K562 (cell line): ENCODE measurements around the gene ALDH5A1. TPM values are rescaled to one million over a fixed set of nuclear protein-coding genes. Genes with fewer than 3 reads are reported as not detected.

Experiments
- ATAC-seq: fragments of 200-7000 bp; cut with Tn5 transposase; 3 replicates; pipeline ENCODE4 v1.9.1; 2020; ENCODE audit warnings: moderate library complexity
- BruUV-seq: library from RNA; stranded (reverse); fragments of 400-500 nt; replicated peaks from 2 replicates; lab custom pipeline; 2021; lab: Mats Ljungman, UMichigan
- CTCF ChIA-PET: fragments of 300-600 bp; formaldehyde crosslinking; extraction: SDS; loops from one replicate; lab custom pipeline; 2021; ENCODE audit warnings: low intra/inter-chr PET ratio; lab: Yijun Ruan, JAX
- POLR2A ChIA-PET: fragments of 300-600, 350-650 bp; sonication (Branson Sonifier 250); formaldehyde crosslinking; extraction: SDS; loops from one replicate; lab custom pipeline; 2021; ENCODE audit warnings: antibody characterized with exemption, inconsistent platforms; lab: Yijun Ruan, JAX
- DNase-seq, 4 experiments: peaks; one replicate each; pipeline versions ENCODE4 v3.0.0 to v3.0.0-alpha.2; 2011 to 2018; ENCODE audit warnings: low spot score in 3 of 4, mixed read lengths in 3 of 4; ENCODE audit errors: extremely low read depth in 1 of 4
- FAIRE-seq: peaks from 2 replicates; lab custom pipeline; 2011; peaks lifted over from hg19 to GRCh38; lab: Jason Lieb, UNC
- H2AFZ ChIP-seq: 2 replicates; pipeline ENCODE4 v1.6.0; 2011; ENCODE audit warnings: low read depth, low read length, control low read depth, inconsistent platforms
- H3K27ac ChIP-seq: fragments of 200-600 bp; 3 replicates; pipeline ENCODE4 v1.8.0; 2011; ENCODE audit warnings: low read depth, mild to moderate bottlenecking, control low read depth, inconsistent platforms, low read length, moderate library complexity, mixed read lengths; ENCODE audit errors: extremely low read depth
- H3K27me3 ChIP-seq, 2 experiments: fragments of 300-600 bp in 1 of 2; 2 replicates in 1 of 2; 3 replicates in 1 of 2; pipeline versions ENCODE4 v1.6.0 to v1.8.0; 2011; ENCODE audit warnings: inconsistent platforms in 2 of 2, low read length in 2 of 2, mild to moderate bottlenecking in 1 of 2, mixed read lengths in 1 of 2, moderate library complexity in 1 of 2; ENCODE audit not compliant: control insufficient read depth in 2 of 2, insufficient read depth in 2 of 2
- H3K36me3 ChIP-seq: fragments of 300-600 bp; 3 replicates; pipeline ENCODE4 v1.8.0; 2011; ENCODE audit warnings: mild to moderate bottlenecking, low read length, inconsistent platforms; ENCODE audit not compliant: control insufficient read depth, insufficient read depth
- H3K4me1 ChIP-seq, 2 experiments: fragments of 200-600 bp in 1 of 2; replicated peaks in 1 of 2; 2 replicates in 1 of 2; 3 replicates in 1 of 2; pipeline versions ENCODE4 v1.5.1 to v1.8.0; 2011; ENCODE audit warnings: inconsistent platforms in 2 of 2, low read length in 2 of 2, mild to moderate bottlenecking in 1 of 2, mixed read lengths in 1 of 2, moderate library complexity in 1 of 2; ENCODE audit not compliant: control insufficient read depth in 2 of 2, insufficient read depth in 2 of 2
- H3K4me2 ChIP-seq: 2 replicates; pipeline ENCODE4 v1.6.1; 2011; ENCODE audit warnings: low read length, control low read depth, inconsistent platforms, mixed read lengths; ENCODE audit not compliant: insufficient read depth
- H3K4me3 ChIP-seq: fragments of 200-600 bp; sonication (generic), shearing (Covaris generic); 2 replicates; pipeline ENCODE4 v1.5.1; 2016; ENCODE audit warnings: control low read depth, inconsistent platforms
- H3K79me2 ChIP-seq: fragments of 200-600 bp; 3 replicates; pipeline ENCODE4 v1.8.0; 2011; ENCODE audit warnings: low read length, inconsistent platforms; ENCODE audit not compliant: control insufficient read depth, insufficient read depth
- H3K9ac ChIP-seq, 2 experiments: 2 replicates each; pipeline versions ENCODE4 v1.6.0 to v1.6.1; 2011; ENCODE audit warnings: low read depth in 2 of 2, low read length in 2 of 2, control low read depth in 1 of 2, inconsistent platforms in 1 of 2, mild to moderate bottlenecking in 1 of 2, mixed read lengths in 1 of 2; ENCODE audit not compliant: insufficient read depth in 1 of 2
- H3K9me1 ChIP-seq: one replicate; pipeline ENCODE4 v1.6.0; 2011; ENCODE audit warnings: inconsistent platforms, mild to moderate bottlenecking, low read length, moderate library complexity; ENCODE audit not compliant: control insufficient read depth, insufficient read depth
- H3K9me3 ChIP-seq: replicated peaks from 2 replicates; pipeline ENCODE4 v1.5.1; 2011; ENCODE audit warnings: low read depth, low read length, inconsistent platforms; ENCODE audit not compliant: control insufficient read depth, insufficient read depth
- H4K20me1 ChIP-seq: replicated peaks from 2 replicates; pipeline ENCODE4 v1.6.1; 2011; ENCODE audit warnings: low read length, inconsistent platforms, mixed read lengths; ENCODE audit not compliant: control insufficient read depth, insufficient read depth
- BRCA1 ChIP-seq, 2 experiments: fragments of 450-650 bp in 1 of 2; sonication (generic) in 1 of 2; formaldehyde crosslinking in 1 of 2; IDR thresholded peaks; 2 replicates each; pipeline versions ENCODE4 v1.5.0 to v1.6.1; 2017 to 2020; ENCODE audit warnings: mild to moderate bottlenecking in 1 of 2, missing genetic modification reagents in 1 of 2
- CBX8 ChIP-seq: fragments of 200-600 bp; sonication (generic); IDR thresholded peaks from 2 replicates; pipeline ENCODE4 v1.6.1; 2012; ENCODE audit warnings: borderline replicate concordance, mixed run types, low read depth, mild to moderate bottlenecking, moderate library complexity, mixed read lengths, low read length, control low read depth, inconsistent platforms; ENCODE audit not compliant: poor library complexity, severe bottlenecking; ENCODE audit errors: extremely low read depth
- DNMT1 ChIP-seq: fragments of 450-650 bp; IDR thresholded peaks from 2 replicates; pipeline ENCODE4 v1.6.1; 2016; ENCODE audit warnings: antibody characterized with exemption, mild to moderate bottlenecking
- FOXK1 ChIP-seq: sonication (generic); formaldehyde crosslinking; IDR thresholded peaks from 2 replicates; pipeline ENCODE4 v1.8.0; 2022; ENCODE audit warnings: missing genetic modification reagents, mild to moderate bottlenecking, borderline replicate concordance
- GABPB2 ChIP-seq: fragments of 250-450 bp; sonication (Bioruptor Pico); conservative IDR thresholded peaks from 2 replicates; pipeline ENCODE4 v1.5.1; 2021; ENCODE audit warnings: mild to moderate bottlenecking
- MED1 ChIP-seq: sonication (generic); formaldehyde crosslinking; IDR thresholded peaks from 2 replicates; pipeline ENCODE4 v1.8.1; 2023; ENCODE audit warnings: missing genetic modification reagents, borderline replicate concordance
- MTA1 ChIP-seq: fragments of 450-650 bp; IDR thresholded peaks from 2 replicates; pipeline ENCODE4 v1.6.1; 2017; ENCODE audit warnings: borderline replicate concordance
- PCBP2 ChIP-seq: fragments of 200-400 bp; formaldehyde crosslinking; IDR thresholded peaks from 2 replicates; pipeline ENCODE4 v1.6.1; 2018; ENCODE audit warnings: low read length, low read depth, mild to moderate bottlenecking, moderate library complexity; ENCODE audit not compliant: poor library complexity, severe bottlenecking
- SOX6 ChIP-seq: fragments of 450-650 bp; IDR thresholded peaks from 2 replicates; pipeline ENCODE4 v1.6.1; 2014; ENCODE audit warnings: mild to moderate bottlenecking
- STAG1 ChIP-seq: sonication (generic); formaldehyde crosslinking; IDR thresholded peaks from 2 replicates; pipeline ENCODE4 v1.5.0; 2020; ENCODE audit warnings: missing genetic modification reagents, borderline replicate concordance
- TAF15 ChIP-seq: fragments of 200-400 bp; formaldehyde crosslinking; IDR thresholded peaks from 2 replicates; pipeline ENCODE4 v1.6.1; 2017; ENCODE audit warnings: mild to moderate bottlenecking, low read depth, low read length, moderate library complexity
- TCF15 ChIP-seq: fragments of 250-450 bp; sonication (Bioruptor Pico); IDR thresholded peaks from 2 replicates; pipeline ENCODE4 v1.8.0; 2022; ENCODE audit warnings: moderate library complexity, mild to moderate bottlenecking, inconsistent platforms
- TRIM25 ChIP-seq: fragments of 450-650 bp; IDR thresholded peaks from 2 replicates; pipeline ENCODE4 v1.7.0; 2016; ENCODE audit warnings: borderline replicate concordance
- ZNF277 ChIP-seq: fragments of 250-450 bp; sonication (Bioruptor Pico); IDR thresholded peaks from 2 replicates; pipeline ENCODE4 v1.8.0; 2022; ENCODE audit warnings: inconsistent platforms, mild to moderate bottlenecking, moderate library complexity, borderline replicate concordance
- in situ Hi-C: fragments of 300-500 bp; cut with MboI; formaldehyde crosslinking; loops from 4 replicates; pipeline ENCODE4 v1.15.0; 2018; ENCODE audit warnings: inconsistent platforms, mixed read lengths
- intact Hi-C: fragments of 100-400 bp; cut with micrococcal nuclease; formaldehyde crosslinking; loops from 2 replicates; pipeline ENCODE4 v1.14.2; 2022
- polyA plus RNA-seq, 8 experiments: library from polyadenylated mRNA; depleted of rRNA in 4 of 8; stranded (reverse) in 5 of 8; unstranded in 3 of 8; fragments of >200 nt; fragmentation: Nextera tagmentation in 2 of 8; fragmentation: Illumina TruSeq in 1 of 8; extraction: Ambion mirVana in 2 of 8; extraction: Trizol in 1 of 8; gene quantifications; 2 replicates each; pipeline versions ENCODE4 v1.2.1 to v1.2.3, GENCODE V29; 2011 to 2014; ENCODE audit warnings: inconsistent platforms in 1 of 8, missing spikeins in 1 of 8
- total RNA-seq, 7 experiments: library from RNA; depleted of rRNA in 6 of 7; stranded (reverse); fragments of >200 nt in 6 of 7; fragmentation: Illumina TruSeq in 2 of 7; extraction: Trizol in 2 of 7; gene quantifications; 2 replicates each; pipeline versions ENCODE4 v1.2.1 to v1.2.3, GENCODE V29; 2011 to 2021; ENCODE audit warnings: low replicate concordance in 1 of 7

ALDH5A1 gene
- total and polyA plus RNA-seq, 9 of the 15 experiments (the other 6 are each of a cell fraction or from before 2014, with no cell fraction given) = 2.2 to 19.7 (median 9.5) TPM

- no TSS peak for BruUV-seq
- no peak overlapping the region for H3K4me3 ChIP-seq
- no peak for TF ChIP-seq STAG1 (CRISPR knock-in tag)
- TF ChIP-seq GABPB2 = no peak
- TF ChIP-seq MED1 = no peak
- no peak for TF ChIP-seq ZNF277 (CRISPR knock-in tag)
- no peak for TF ChIP-seq SOX6
- no peak for TF ChIP-seq TRIM25
- no peak for TF ChIP-seq CBX8
- no peak for TF ChIP-seq TCF15 (CRISPR knock-in tag)
- no peak for TF ChIP-seq DNMT1
- TF ChIP-seq BRCA1 (IDR thresholded peaks at IDR 0.05) = no peak
- TF ChIP-seq BRCA1 (CRISPR knock-in tag; IDR thresholded peaks at IDR 0.05) = no peak
- TF ChIP-seq FOXK1 (CRISPR knock-in tag) = no peak
- no peak for TF ChIP-seq MTA1
- TF ChIP-seq PCBP2 = no peak
- TF ChIP-seq TAF15 = no peak
- no peak for DNase-seq
- in situ Hi-C loops (no loop called here), intact Hi-C loops (no loop called here)
- no peak overlapping the region for H3K9ac ChIP-seq
- no peaks in the 10 kb centered on the region for H3K79me2 ChIP-seq
- H3K9me1 ChIP-seq = no peaks in the 10 kb centered on the region
- no peak overlapping the region for H3K27ac ChIP-seq
- H3K9me3 ChIP-seq = no peaks in the 10 kb centered on the region
- H3K4me2 ChIP-seq = no peak overlapping the region
- no peaks in the 10 kb centered on the region for H3K4me1 ChIP-seq
- H2AFZ ChIP-seq = no peak overlapping the region
- H3K27me3 ChIP-seq = peaks cover 18 to 26% of the 10 kb centered on the region in 2 experiments
- POLR2A ChIA-PET = interaction anchor here (0.9 kb wide), 1 partner anchor 64 kb away, joined by 3 read pairs; the partner anchor contains the start of gene ALDH5A1
- no peak for ATAC-seq
- CTCF ChIA-PET = interaction anchor here (0.6 kb wide), 1 partner anchor 33 kb away, joined by 3 read pairs; no protein-coding TSS in a partner anchor
- FAIRE-seq = no peak
- no peaks in the 10 kb centered on the region for H3K36me3 ChIP-seq
- H4K20me1 ChIP-seq = no peaks in the 10 kb centered on the region
These were observed 63.7 kb downstream of the ALDH5A1 start for GRCh38 chr6:24558516-24558915.
